Hepatocyte (in vitro differentiated cells): ENCODE measurements around the gene RLF. TPM values are rescaled to one million over a fixed set of nuclear protein-coding genes. Genes with fewer than 3 reads are reported as not detected.

ENCODE experiments used
- DNase-seq: peaks from one replicate; pipeline ENCODE4 v3.0.0-alpha.2; 2016; ENCODE audit warnings: low spot score
- H2AFZ ChIP-seq: fragments of 200-600 bp; sonication (generic); 2 replicates; pipeline ENCODE4 v1.6.0; 2016; ENCODE audit warnings: antibody characterized with exemption, mild to moderate bottlenecking
- H3K27ac ChIP-seq: fragments of 200-600 bp; sonication (generic); 2 replicates; pipeline ENCODE4 v1.5.1; 2016; ENCODE audit warnings: mild to moderate bottlenecking
- H3K27me3 ChIP-seq: fragments of 200-600 bp; sonication (generic); 2 replicates; pipeline ENCODE4 v1.6.1; 2016
- H3K36me3 ChIP-seq: fragments of 200-600 bp; sonication (generic); replicated peaks from 2 replicates; pipeline ENCODE4 v1.5.1; 2016; ENCODE audit warnings: low read depth; ENCODE audit not compliant: insufficient read depth
- H3K4me1 ChIP-seq: fragments of 200-600 bp; sonication (generic); 2 replicates; pipeline ENCODE4 v1.5.1; 2016; ENCODE audit warnings: mild to moderate bottlenecking, moderate library complexity; ENCODE audit not compliant: insufficient read depth
- H3K4me2 ChIP-seq: fragments of 200-600 bp; sonication (generic); 2 replicates; pipeline ENCODE4 v1.6.0; 2016
- H3K4me3 ChIP-seq: fragments of 200-600 bp; sonication (generic); 2 replicates; pipeline ENCODE4 v1.5.1; 2016; ENCODE audit warnings: mild to moderate bottlenecking
- H3K79me2 ChIP-seq: fragments of 200-600 bp; sonication (generic); 2 replicates; pipeline ENCODE4 v1.6.0; 2017; ENCODE audit warnings: mild to moderate bottlenecking
- H3K9me2 ChIP-seq: fragments of 200-600 bp; sonication (generic); replicated peaks from 2 replicates; pipeline ENCODE4 v1.6.0; 2017; ENCODE audit warnings: mild to moderate bottlenecking; ENCODE audit not compliant: insufficient read depth
- H3K9me3 ChIP-seq: fragments of 200-600 bp; sonication (generic); 2 replicates; pipeline ENCODE4 v1.5.1; 2016; ENCODE audit warnings: low read depth, mild to moderate bottlenecking
- H4K20me1 ChIP-seq: fragments of 200-600 bp; sonication (generic); 2 replicates; pipeline ENCODE4 v1.6.0; 2016; ENCODE audit warnings: mild to moderate bottlenecking; ENCODE audit not compliant: insufficient read depth, poor library complexity, severe bottlenecking
- CTCF ChIP-seq: fragments of 200-600 bp; sonication (generic); IDR thresholded peaks from 2 replicates; pipeline ENCODE4 v1.5.1; 2016; ENCODE audit warnings: antibody characterized with exemption, mild to moderate bottlenecking; ENCODE audit not compliant: poor library complexity
- EZH2 ChIP-seq: fragments of 200-600 bp; sonication (generic); IDR thresholded peaks from 2 replicates; pipeline ENCODE4 v1.6.1; 2016; ENCODE audit warnings: antibody characterized with exemption, mild to moderate bottlenecking, borderline replicate concordance
- EZH2phosphoT487 ChIP-seq: fragments of 200-600 bp; sonication (generic); IDR thresholded peaks from one replicate; pipeline ENCODE4 v1.6.1; 2018; ENCODE audit warnings: antibody characterized with exemption, mild to moderate bottlenecking, low read depth, moderate library complexity; ENCODE audit not compliant: unreplicated experiment, severe bottlenecking
- WGBS: methylation state at CpG from one replicate; pipeline ENCODE4 v1.1.6; 2016; ENCODE audit warnings: low lambda C conversion rate; ENCODE audit errors: missing lambda C conversion rate; 5-methylcytosine and 5-hydroxymethylcytosine counted together
- polyA plus RNA-seq: library from polyadenylated mRNA; unstranded; fragments of >200 nt; fragmentation: Nextera tagmentation; extraction: Ambion mirVana; gene quantifications from 2 replicates; pipeline ENCODE4 v1.2.1, GENCODE V29; 2016
- total RNA-seq: library from RNA; depleted of rRNA; stranded (reverse); fragments of >200 nt; gene quantifications from 2 replicates; pipeline ENCODE4 v1.2.3, GENCODE V29; 2014

RLF gene
- total and polyA plus RNA-seq, 2 experiments from 2014 or later = 3.9 to 18.8 TPM

DNA sequence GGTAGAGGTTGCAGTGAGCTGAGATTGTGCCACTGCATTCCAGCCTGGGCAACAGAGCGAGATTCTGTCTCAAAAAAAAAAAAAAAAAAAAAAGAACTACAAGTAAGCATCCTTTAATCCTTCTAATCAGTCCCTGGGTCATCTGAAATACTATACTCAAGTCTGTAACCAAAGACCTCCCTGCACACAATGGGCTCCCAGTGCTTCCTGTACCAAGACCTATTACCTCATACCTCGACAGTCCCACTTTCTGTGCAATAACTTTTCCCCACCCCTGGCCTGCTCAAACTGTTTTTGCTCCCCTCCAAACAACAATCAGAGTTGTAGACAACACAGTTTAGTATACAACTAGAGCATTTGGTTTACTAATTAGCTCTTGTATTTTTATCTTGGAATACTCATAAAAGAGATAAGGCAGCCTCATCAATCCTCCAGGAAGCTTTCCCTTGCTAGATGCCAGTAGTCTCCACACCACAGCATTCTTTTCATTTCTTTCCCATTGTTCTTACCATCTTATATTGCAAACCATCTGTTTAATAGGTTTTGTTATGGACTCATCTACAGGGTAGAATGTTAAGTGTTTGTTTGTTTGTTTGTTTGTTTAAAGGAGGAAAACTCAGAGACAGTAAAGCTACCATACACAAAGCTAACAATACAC is 19.2 kb upstream of the RLF start:
- H3K79me2 ChIP-seq = no peaks in the 10 kb centered on the region
- no peak for TF ChIP-seq EZH2phosphoT487
- TF ChIP-seq CTCF = no peak
- TF ChIP-seq EZH2 = no peak
- WGBS = 56% methylated on average over 2 of the region's 2 CpGs
- H3K27ac ChIP-seq = no peak overlapping the region
- no peaks in the 10 kb centered on the region for H3K9me3 ChIP-seq
- H3K4me2 ChIP-seq = no peak overlapping the region
- DNase-seq = no peak
- peaks cover 25% of the 10 kb centered on the region for H3K27me3 ChIP-seq
- no peaks in the 10 kb centered on the region for H4K20me1 ChIP-seq
- no peaks in the 10 kb centered on the region for H3K36me3 ChIP-seq
- no peak overlapping the region for H3K4me3 ChIP-seq
- H2AFZ ChIP-seq = no peak overlapping the region
- H3K9me2 ChIP-seq = no peaks in the 10 kb centered on the region
- H3K4me1 ChIP-seq = no peaks in the 10 kb centered on the region

- Histone ChIP-seq H3K4me3 (no peak overlapping the region), H3K36me3 (no peaks in the 10 kb centered on the region), H4K20me1 (no peaks in the 10 kb centered on the region), H3K4me2 (peak overlapping the region; percentile 34), H3K79me2 (no peaks in the 10 kb centered on the region), H3K4me1 (no peaks in the 10 kb centered on the region), H3K27ac (no peak overlapping the region), H3K9me3 (no peaks in the 10 kb centered on the region), H3K27me3 (peaks cover 41% of the 10 kb centered on the region), H2AFZ (peak overlapping the region; percentile 14), H3K9me2 (no peaks in the 10 kb centered on the region)
- 20% methylated on average over 7 of the region's 7 CpGs for WGBS
- TF ChIP-seq EZH2phosphoT487 (no peak), CTCF (peak; percentile 84)
- peak; percentile 86 for DNase-seq
These were observed 17.2 kb upstream of the RLF start for GRCh38 chr1:40143891-40144575.

- Histone ChIP-seq H3K27ac (no peak overlapping the region), H4K20me1 (no peaks in the 10 kb centered on the region), H3K9me2 (no peaks in the 10 kb centered on the region), H3K36me3 (no peaks in the 10 kb centered on the region), H3K4me2 (no peak overlapping the region), H3K27me3 (peaks cover 23% of the 10 kb centered on the region), H3K4me1 (no peaks in the 10 kb centered on the region), H3K9me3 (no peaks in the 10 kb centered on the region), H3K79me2 (no peaks in the 10 kb centered on the region), H3K4me3 (no peak overlapping the region), H2AFZ (no peak overlapping the region)
- no peak for DNase-seq
- TF ChIP-seq EZH2 (no peak), EZH2phosphoT487 (no peak), CTCF (no peak)
- 85% methylated on average over 6 of the region's 6 CpGs for WGBS
These were observed 9.6 kb upstream of the RLF start for GRCh38 chr1:40151457-40152079.
